ENCODE data around the gene ZBTB39.

- TF ChIP-seq CBX1 (IDR thresholded peaks at IDR 0.05; ENCODE audit: low read depth) (no peak), POLR2AphosphoS5 (IDR thresholded peaks at IDR 0.05; ENCODE audit: low read depth, low read length) (no peak), ARHGAP35 (CRISPR knock-in tag; IDR thresholded peaks at IDR 0.05; ENCODE audit: borderline replicate concordance) (no peak), ZSCAN20 (CRISPR knock-in tag; IDR thresholded peaks at IDR 0.05; ENCODE audit: borderline replicate concordance) (no peak), KLF16 (CRISPR knock-in tag; IDR thresholded peaks at IDR 0.05) (no peak), ATF3 (CRISPR knock-in tag; IDR thresholded peaks at IDR 0.05) (no peak)
Measured at GRCh38 chr12:57031138-57031725, 24.9 kb upstream of the ZBTB39 start.
